ENCODE data around the gene CSTA. TPM values are rescaled to one million over a fixed set of nuclear protein-coding genes. Genes with fewer than 3 reads are reported as not detected.

CSTA gene, protein sequence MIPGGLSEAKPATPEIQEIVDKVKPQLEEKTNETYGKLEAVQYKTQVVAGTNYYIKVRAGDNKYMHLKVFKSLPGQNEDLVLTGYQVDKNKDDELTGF
- total RNA-seq, result 486 and 754 TPM in 2 replicates

GRCh38 chr3:122324871-122325323, at the start of gene CSTA:
TSS of gene CSTA (plus strand) at chr3:122325248. CDS start at chr3:122325293, 45 bp downstream.

DNA sequence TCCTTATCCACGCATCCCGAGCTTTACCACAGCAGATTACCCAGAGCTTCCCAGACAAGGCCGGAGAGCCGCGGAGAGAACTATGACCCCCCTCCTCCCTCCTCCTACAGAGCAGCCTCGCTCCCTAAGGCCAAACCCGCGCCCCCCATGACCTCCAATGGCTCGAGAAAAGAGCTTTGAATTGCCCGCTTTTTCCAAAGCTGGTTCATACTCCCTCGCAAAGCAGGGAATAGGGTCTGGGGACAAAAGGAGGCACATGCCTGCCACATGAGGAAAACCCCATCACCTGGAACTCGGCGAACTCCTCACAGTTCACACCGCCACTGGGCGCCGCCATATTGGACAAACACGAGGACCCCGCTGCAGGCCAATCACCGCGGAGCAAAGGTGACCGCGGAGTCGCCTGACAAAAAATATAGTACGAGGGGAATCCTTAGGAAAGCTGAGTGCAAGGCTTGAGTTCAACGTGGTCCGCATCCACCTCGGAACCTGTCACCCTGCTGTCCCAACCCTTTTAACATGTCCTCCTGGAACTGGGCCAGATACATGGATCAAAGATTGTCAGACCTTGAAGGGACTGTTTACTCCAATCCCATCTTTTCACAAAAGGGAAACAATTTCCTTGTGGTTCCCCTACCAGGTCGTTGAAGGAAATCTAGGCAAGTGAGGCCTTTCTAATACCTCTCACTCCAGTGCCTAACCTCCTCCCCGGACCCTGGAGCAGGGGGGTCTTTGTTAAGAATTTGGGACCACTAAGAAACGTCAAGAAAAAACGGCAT, 58.0 kb downstream of the CSTA start, which contains the start of gene MIX23:
TSS of gene MIX23 (minus strand) at position 344 of the 779 bp plus-strand sequence. CDS start at position 337, 7 bp downstream.

GRCh38 chr3:122383771-122384697, 59.0 kb downstream of the CSTA start, which contains the start of gene FAM162A:
TSS of gene FAM162A (plus strand) at chr3:122384182. CDS start at chr3:122384266, 84 bp downstream.

Other genes starting within 250 kb of the CSTA start
- gene CASR, start 141.6 kb upstream of the CSTA start, total RNA-seq, result not detected in 2 replicates
- gene MIX23, start 58.0 kb downstream of the CSTA start, total RNA-seq, result 17.5 and 31.5 TPM in 2 replicates
- gene FAM162A, start 58.9 kb downstream of the CSTA start, total RNA-seq, result 32.1 and 44.3 TPM in 2 replicates
- 1.8 and 2.0 TPM in 2 replicates for gene WDR5B, start 90.8 kb downstream of the CSTA start, total RNA-seq
- gene KPNA1, start 189.7 kb downstream of the CSTA start, total RNA-seq, result 21.1 and 24.9 TPM in 2 replicates
- gene PARP9, start 239.1 kb downstream of the CSTA start, total RNA-seq, result 5.8 and 7.3 TPM in 2 replicates
- gene DTX3L, start 239.1 kb downstream of the CSTA start, total RNA-seq, result 8.5 and 10.9 TPM in 2 replicates

Data from hair follicular keratinocyte (primary cell).